ENCODE measurements around the gene GDNF.

GRCh38 chr5:37770786-37771185, 69.1 kb downstream of the GDNF start:
- TF ChIP-seq CTCF (IDR thresholded peaks at IDR 0.05) (no peak), REST (IDR thresholded peaks at IDR 0.05; ENCODE audit: insufficient read depth in 1 of 2, low read depth in 2 of 2, low read length in 1 of 2) (no peak), POLR2AphosphoS5 (IDR thresholded peaks at IDR 0.05; ENCODE audit: low read depth, low read length) (no peak)

Data from Panc1 (cell line).